Measurements from ENCODE around the gene KMT2D.

DNA sequence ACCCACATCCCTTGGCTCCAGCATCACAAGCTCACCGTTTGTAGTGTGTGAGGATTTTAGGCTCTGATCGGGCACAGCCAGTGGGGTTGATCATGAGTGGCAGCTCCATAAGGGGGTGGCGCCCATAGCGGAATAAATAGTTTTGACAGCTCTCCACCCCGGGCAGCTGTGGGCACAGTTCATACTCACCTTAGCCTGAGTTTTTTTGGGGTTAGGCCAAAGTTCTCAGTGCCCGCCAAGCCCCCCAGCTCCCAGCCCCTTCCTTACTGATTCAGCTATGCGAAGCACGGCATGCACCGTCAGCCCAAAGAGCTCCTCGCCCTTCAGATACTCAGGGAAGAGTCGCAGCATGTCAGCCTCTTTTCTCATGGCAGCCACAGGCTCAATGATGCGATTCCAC lies 36.1 kb downstream of the KMT2D start:
- TF ChIP-seq, protein P1, sequence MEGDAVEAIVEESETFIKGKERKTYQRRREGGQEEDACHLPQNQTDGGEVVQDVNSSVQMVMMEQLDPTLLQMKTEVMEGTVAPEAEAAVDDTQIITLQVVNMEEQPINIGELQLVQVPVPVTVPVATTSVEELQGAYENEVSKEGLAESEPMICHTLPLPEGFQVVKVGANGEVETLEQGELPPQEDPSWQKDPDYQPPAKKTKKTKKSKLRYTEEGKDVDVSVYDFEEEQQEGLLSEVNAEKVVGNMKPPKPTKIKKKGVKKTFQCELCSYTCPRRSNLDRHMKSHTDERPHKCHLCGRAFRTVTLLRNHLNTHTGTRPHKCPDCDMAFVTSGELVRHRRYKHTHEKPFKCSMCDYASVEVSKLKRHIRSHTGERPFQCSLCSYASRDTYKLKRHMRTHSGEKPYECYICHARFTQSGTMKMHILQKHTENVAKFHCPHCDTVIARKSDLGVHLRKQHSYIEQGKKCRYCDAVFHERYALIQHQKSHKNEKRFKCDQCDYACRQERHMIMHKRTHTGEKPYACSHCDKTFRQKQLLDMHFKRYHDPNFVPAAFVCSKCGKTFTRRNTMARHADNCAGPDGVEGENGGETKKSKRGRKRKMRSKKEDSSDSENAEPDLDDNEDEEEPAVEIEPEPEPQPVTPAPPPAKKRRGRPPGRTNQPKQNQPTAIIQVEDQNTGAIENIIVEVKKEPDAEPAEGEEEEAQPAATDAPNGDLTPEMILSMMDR (IDR thresholded peaks at IDR 0.05; ENCODE audit: low read depth, low read length) = no peak
- TF ChIP-seq EZH2phosphoT487 (IDR thresholded peaks at IDR 0.05; ENCODE audit: low read depth) = no peak

Measured in OCI-LY3 (cell line).